Measurements from ENCODE around the gene GLCCI1. TPM values are rescaled to one million over a fixed set of nuclear protein-coding genes. Genes with fewer than 3 reads are reported as not detected.

The GLCCI1 gene
- total and polyA plus RNA-seq, 2 of the 8 experiments (the other 6 are each of a cell fraction or from before 2014, with no cell fraction given) = 12.4 to 27.7 TPM

GRCh38 chr7:8082762-8083161 is 114.2 kb downstream of the GLCCI1 start (continued):
- no peak for TF ChIP-seq HDAC6 (IDR thresholded peaks at IDR 0.05; ENCODE audit: low read depth, low read length)
- no peak for TF ChIP-seq KDM4A (IDR thresholded peaks at IDR 0.05; ENCODE audit: low read depth, low read length, severe bottlenecking)
